ENCODE results near the gene DDIT4.
"Not testable (repeated sequence)": the region's sequence is repeated elsewhere in the genome, so short reads cannot be mapped to it uniquely, and the experiment has no call there.

DDIT4 gene

GRCh38 chr10:72248468-72249151 lies 25.1 kb upstream of the DDIT4 start:
- DNase-seq, result peak in 53 of 56 donors; percentile 23 to 84 (median 60)

DNA sequence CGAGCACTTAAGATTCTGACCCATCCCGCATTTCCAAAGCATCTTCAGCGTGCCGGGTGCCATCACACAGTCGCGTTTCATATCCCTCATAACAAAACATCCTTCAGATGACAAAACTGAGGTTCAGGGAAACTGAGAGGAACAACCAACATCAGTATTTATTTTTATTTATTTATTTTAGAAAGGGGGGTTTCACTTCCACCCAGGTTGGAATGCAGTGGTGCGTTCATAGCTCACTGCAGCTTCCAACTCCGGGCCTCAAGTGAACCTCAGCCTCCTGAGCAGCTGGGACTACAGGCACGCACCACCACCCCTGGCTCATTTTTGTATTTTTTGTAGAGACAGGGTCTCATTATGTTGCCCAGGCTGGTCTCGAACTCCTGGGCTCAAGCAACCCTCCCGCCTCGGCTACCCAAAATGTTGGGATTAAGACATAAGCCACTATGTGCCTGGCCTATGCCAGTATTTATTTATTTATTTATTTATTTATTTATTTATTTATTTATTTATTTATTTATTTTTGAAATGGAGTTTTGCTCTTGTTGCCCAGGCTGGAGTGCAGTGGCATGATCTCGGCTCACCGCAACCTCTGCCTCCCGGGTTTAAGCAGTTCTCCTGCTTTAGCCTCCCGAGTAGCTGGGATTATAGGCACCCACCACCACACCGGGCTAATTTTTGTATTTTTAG lies 24.4 kb upstream of the DDIT4 start:
- not testable (repeated sequence) for DNase-seq

DNA sequence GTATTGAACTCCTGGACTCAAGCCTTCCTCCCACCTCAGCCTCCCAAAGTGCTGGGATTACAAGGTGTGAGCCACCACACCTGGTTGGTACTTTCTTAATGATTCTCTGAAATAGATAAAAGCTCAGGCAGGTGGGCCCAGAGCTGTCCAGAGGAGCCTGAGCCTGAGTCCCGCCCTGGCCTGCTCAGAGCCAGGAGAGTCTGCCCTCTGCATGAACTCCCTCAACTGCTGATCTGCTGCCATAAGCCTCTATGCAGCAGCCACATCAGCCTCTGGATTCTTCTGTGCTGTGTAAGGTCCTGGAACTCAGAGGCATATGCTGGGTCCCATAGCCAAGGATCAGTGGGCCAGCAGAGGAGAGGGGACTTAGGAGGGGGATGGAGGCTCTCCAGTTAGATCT lies 23.1 kb upstream of the DDIT4 start:
- no peak for DNase-seq

DNA sequence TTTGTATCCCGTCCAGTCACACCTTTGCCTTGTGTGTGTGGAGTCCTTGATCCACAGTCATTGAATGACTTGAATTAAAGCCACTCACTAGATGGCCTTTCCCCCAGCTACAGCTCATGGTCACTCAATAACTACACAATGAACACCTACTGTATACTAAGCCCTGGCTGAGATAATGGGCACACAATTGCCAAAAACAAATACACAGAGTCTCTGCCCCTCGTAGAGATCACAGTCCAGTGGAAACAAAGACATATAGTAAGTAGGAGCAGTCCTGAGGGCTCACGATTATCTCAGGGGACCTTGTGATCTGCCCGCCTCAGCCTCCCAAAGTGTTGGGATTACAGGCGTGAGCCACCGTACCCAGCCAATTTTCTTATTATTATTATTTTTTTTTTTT lies 22.1 kb upstream of the DDIT4 start:
- no peak for DNase-seq

DNA sequence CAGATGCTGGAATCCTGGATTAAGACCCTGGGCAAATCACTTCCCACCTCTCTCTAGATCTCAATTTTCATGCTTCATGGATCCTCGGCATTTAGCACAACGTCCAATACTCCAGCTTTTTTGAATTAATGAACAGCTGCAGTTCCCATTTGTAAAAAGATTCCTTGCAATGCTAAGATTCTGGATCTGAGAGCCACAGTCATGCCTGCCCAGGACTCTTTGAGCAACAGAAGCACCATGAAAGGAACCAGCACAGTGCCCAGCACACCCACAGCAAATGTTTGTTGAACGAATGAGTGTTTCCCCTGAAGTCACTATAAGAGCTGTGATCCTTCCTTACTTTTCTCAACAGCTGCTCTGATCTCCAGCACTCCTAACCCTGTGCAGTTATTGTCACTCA lies 20.8 kb upstream of the DDIT4 start:
- no peak for DNase-seq

GRCh38 chr10:72253578-72253977 lies 20.1 kb upstream of the DDIT4 start:
- DNase-seq, result no peak

DNA sequence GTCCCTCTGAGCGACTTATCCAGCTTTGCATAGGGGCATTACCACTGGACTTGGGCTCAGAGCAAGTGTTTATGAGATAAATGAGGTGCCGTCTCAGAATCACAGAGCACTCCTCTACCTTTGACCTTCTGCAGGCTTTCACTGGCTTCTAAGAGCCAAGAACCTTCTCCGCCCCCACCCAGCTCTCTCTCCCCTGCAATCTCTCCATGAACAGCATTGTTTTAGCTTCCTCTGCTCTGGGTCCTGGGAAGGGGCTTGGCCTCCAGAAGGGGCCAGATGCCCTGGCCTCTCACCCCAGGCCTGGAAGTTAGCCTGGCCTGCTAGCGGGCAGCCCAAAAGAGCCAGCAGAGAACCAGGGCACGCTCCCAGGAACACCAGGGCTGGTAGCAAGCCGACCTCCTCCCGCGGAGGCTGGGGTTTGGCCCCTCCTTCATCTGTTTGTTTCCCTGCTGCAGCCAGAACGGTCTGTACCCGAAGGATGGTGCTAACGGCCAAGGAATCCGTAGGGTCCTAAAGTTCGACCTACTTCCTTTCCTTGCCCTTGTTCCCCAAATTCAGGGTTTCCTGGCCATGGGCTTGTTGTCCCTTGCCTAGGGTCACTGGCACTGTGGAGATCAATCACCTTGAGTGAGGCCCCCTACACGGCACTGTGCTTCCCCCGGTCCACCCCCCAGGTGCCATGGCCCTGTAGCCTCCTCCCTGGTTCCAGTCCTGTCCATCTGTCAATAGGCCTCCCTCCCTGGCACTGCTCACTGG lies 18.7 kb upstream of the DDIT4 start:
- peak; percentile 55 to 98 (median 90) for DNase-seq

DNA sequence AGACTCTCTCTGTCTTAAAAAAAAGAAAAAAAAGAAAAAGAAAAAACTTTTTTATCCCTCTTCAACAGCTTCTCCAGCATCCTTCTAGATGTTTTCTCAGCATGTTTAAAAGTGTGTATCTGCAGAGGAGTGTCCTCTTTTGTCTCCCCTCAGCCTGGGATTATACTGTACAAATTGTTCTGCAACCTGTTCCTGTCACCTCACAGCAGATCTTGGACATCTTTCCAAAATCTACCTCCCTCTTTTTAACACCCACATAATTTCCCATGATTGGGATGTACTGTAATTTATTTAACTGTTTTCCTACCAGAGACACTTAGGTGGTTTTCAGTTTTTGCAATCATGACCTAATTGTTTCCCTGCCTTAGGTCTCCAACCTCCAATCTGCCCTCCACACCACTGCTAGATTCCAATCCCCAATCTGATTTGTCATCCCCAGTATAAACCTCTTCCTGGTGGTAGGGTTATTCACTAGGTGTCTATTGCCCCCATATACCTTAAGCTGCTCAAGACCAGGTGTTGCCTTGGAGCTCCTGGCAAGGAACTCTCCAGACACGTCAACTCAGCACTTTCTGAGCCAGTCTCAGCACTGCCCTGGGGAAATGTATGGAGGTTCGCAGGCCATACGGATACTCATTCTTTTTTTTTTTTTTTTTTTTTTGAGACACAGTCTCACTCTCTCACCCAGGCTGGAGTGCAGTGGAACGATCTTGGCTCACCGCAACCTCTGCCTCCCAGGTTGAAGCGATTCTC lies 17.6 kb upstream of the DDIT4 start:
- no peak for DNase-seq

- peak in 2 of 56 donors; percentile 15 to 29 for DNase-seq
Observed at GRCh38 chr10:72257051-72257892, 16.5 kb upstream of the DDIT4 start.

DNA sequence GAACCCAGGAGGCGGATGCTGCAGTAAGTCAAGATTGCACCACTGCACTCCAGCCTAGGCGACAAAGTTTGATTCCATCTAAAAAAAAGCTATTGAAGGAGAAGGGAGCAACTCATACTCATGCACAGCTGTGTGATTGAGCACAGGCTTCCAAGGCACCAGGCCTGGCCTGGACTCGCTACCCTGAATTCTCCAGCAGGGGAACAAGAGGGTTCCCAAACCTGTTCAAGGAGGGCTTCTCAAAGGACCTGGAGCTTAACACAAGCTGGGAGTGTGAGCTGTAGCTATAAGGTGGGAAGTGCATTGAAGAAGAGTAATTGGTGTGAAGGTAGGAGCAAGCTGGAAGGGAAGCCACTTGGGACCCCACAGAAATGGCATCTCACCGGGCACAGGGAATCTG lies 15.1 kb upstream of the DDIT4 start:
- no peak for DNase-seq

GRCh38 chr10:72259491-72260238 lies 14.1 kb upstream of the DDIT4 start:
- DNase-seq, result peak in 6 of 56 donors; percentile 24 to 63 (median 38)

- peak; percentile 37 to 92 (median 79) for DNase-seq
Observed at GRCh38 chr10:72260239-72260975, 13.3 kb upstream of the DDIT4 start.

DNA sequence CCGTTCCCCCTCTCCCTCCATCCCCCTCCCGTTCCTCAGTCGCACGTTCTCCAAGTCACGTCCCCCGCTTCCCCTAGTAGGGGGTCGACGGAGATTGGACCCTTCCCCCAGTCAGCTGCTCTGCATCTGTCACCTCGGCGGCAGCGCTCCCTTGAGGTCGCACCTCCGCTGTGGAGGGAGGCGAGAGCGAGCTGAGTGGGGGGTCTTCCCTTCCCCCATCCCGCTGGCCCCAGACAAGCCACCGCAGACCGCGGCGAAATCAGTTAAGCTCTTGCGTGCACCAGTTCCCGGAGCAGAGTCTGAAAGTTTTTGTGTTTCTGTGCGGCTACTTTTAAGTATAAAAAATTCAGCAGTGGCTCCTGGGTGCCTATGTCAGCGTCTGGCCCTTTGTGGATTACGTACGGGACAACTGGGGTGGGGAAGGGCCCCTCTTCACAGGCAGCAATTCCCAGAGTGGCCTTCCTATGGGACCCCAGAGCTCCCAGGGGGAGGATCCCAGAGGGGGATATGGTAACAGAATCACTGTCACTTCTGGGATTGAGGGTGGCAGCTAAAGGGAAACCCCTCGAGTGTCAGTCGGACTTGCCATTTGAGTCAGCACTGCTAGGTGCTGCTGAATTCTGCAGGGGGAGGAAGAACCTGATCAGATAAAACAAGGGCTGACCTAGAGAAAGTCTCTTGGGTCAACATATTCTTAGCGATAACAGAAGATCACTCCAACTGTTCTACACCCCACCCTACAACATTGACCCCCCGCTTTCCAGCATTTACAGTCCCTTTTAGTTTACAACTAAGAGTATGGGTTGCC lies 12.5 kb upstream of the DDIT4 start:
- DNase-seq, result peak in 2 of 56 donors; percentile 74 to 77

GRCh38 chr10:72261784-72262404 lies 11.8 kb upstream of the DDIT4 start:
- DNase-seq, result no peak

DNA sequence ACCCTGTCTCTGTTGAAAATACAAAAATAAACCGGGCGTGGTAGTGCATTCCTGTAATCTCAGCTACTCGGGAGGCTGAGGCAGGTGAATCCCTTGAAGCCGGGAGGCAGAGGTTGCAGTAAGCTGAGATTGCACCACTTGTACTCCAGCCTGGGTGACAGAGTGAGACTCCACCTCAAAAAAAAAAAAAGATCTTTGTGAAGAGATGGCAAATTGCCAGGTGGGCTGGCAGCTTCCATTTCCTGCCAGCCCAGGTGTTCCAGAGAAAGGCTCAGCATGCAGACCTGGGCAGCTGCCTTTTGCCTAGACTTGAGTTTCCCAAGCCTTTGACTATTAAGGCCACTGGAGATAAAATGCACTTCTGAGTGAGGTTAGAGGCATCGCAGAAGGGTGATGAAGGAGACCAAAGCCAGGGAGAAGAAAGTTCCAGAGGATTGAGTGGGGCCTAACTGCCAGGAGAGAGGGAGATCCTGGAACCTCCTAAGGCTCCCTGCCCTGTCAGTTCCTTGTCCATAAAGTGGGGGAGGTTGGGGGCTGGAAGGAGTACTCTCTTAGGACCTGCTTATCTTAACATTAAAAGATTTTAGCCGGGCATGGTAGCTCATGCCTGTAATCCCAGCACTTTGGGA lies 10.0 kb upstream of the DDIT4 start:
- DNase-seq, result no peak

GRCh38 chr10:72264536-72264935 lies 9.2 kb upstream of the DDIT4 start:
- no peak for DNase-seq

- no peak for DNase-seq
Observed at GRCh38 chr10:72265508-72265907, 8.2 kb upstream of the DDIT4 start.
